Mesenchymal stem cell (in vitro differentiated cells and primary cell): ENCODE data around the gene MEIOB. TPM values are rescaled to one million over a fixed set of nuclear protein-coding genes. Genes with fewer than 3 reads are reported as not detected.
"Not testable (repeated sequence)": the region's sequence is repeated elsewhere in the genome, so short reads cannot be mapped to it uniquely, and the experiment has no call there.

Experiments used
- DNase-seq: peaks from one replicate; pipeline ENCODE4 v3.0.0-alpha.2; 2013
- H2AFZ ChIP-seq: one replicate; pipeline ENCODE4 v1.6.1; 2013; ENCODE audit warnings: low read depth, mild to moderate bottlenecking, control low read depth, inconsistent platforms, low read length, moderate library complexity
- H2AK5ac ChIP-seq: 2 replicates; pipeline ENCODE4 v1.6.1; 2013; ENCODE audit warnings: low read length, moderate library complexity, mild to moderate bottlenecking, inconsistent platforms; ENCODE audit not compliant: severe bottlenecking
- H2BK120ac ChIP-seq: one replicate; pipeline ENCODE4 v1.6.1; 2013; ENCODE audit warnings: low read depth, mild to moderate bottlenecking, inconsistent platforms, low read length, moderate library complexity
- H2BK12ac ChIP-seq, 2 experiments: one replicate each; pipeline ENCODE4 v1.6.1; 2013; ENCODE audit warnings: inconsistent platforms in 2 of 2, low read length in 2 of 2, mild to moderate bottlenecking in 2 of 2, moderate library complexity in 2 of 2, control low read depth in 1 of 2
- H2BK15ac ChIP-seq: one replicate; pipeline ENCODE4 v1.6.1; 2013; ENCODE audit warnings: mild to moderate bottlenecking, low read depth, inconsistent platforms; ENCODE audit not compliant: poor library complexity, severe bottlenecking
- H2BK5ac ChIP-seq: 2 replicates; pipeline ENCODE4 v1.6.1; 2013; ENCODE audit warnings: low read depth, mild to moderate bottlenecking, low read length, control low read depth, inconsistent platforms; ENCODE audit not compliant: poor library complexity, severe bottlenecking
- H3K14ac ChIP-seq, 2 experiments: one replicate each; pipeline ENCODE4 v1.6.1; 2013; ENCODE audit warnings: inconsistent platforms in 2 of 2, low read length in 2 of 2, control low read depth in 1 of 2, mild to moderate bottlenecking in 1 of 2, moderate library complexity in 1 of 2
- H3K18ac ChIP-seq, 2 experiments: one replicate each; pipeline ENCODE4 v1.6.1; 2013; ENCODE audit warnings: inconsistent platforms in 2 of 2, low read length in 2 of 2, control low read depth in 1 of 2, low read depth in 1 of 2, mild to moderate bottlenecking in 1 of 2
- H3K23ac ChIP-seq, 2 experiments: one replicate each; pipeline ENCODE4 v1.6.1; 2013; ENCODE audit warnings: inconsistent platforms in 2 of 2, low read length in 2 of 2, mild to moderate bottlenecking in 2 of 2, moderate library complexity in 2 of 2, control low read depth in 1 of 2
- H3K27ac ChIP-seq: 2 replicates; pipeline ENCODE4 v1.5.1; 2013; ENCODE audit warnings: mild to moderate bottlenecking, moderate library complexity, low read length, control low read depth, inconsistent platforms; ENCODE audit not compliant: poor library complexity, severe bottlenecking
- H3K27me3 ChIP-seq, 2 experiments: 2 replicates each; pipeline versions ENCODE4 v1.6.1 to v1.7.0; 2013; ENCODE audit warnings: low read length in 2 of 2, mild to moderate bottlenecking in 2 of 2, moderate library complexity in 2 of 2, control low read depth in 1 of 2, inconsistent platforms in 1 of 2; ENCODE audit not compliant: control insufficient read depth in 1 of 2, insufficient read depth in 1 of 2
- H3K36me3 ChIP-seq, 2 experiments: 2 replicates each; pipeline versions ENCODE4 v1.6.1 to v1.7.0; 2013; ENCODE audit warnings: low read length in 2 of 2, control low read depth in 1 of 2, inconsistent platforms in 1 of 2, low read depth in 1 of 2, mild to moderate bottlenecking in 1 of 2; ENCODE audit not compliant: insufficient read depth in 2 of 2, control insufficient read depth in 1 of 2
- H3K4ac ChIP-seq, 2 experiments: one replicate each; pipeline ENCODE4 v1.6.1; 2013; ENCODE audit warnings: inconsistent platforms in 2 of 2, low read length in 2 of 2, mild to moderate bottlenecking in 2 of 2, moderate library complexity in 2 of 2, control low read depth in 1 of 2, low read depth in 1 of 2
- H3K4me1 ChIP-seq: 2 replicates; pipeline ENCODE4 v1.6.1; 2013; ENCODE audit warnings: low read depth, low read length, control low read depth; ENCODE audit not compliant: control insufficient read depth, insufficient read depth
- H3K4me2 ChIP-seq: 2 replicates; pipeline ENCODE4 v1.6.1; 2013; ENCODE audit warnings: low read length, mild to moderate bottlenecking, inconsistent platforms; ENCODE audit not compliant: poor library complexity, severe bottlenecking
- H3K4me3 ChIP-seq, 2 experiments: 2 replicates each; pipeline versions ENCODE4 v1.5.1 to v1.7.0; 2013; ENCODE audit warnings: low read length in 2 of 2, mild to moderate bottlenecking in 2 of 2, control low read depth in 1 of 2, low read depth in 1 of 2; ENCODE audit not compliant: insufficient read depth in 1 of 2
- H3K79me1 ChIP-seq: replicated peaks from 2 replicates; pipeline ENCODE4 v1.6.1; 2013; ENCODE audit warnings: mild to moderate bottlenecking, control low read depth, low read length, inconsistent platforms; ENCODE audit not compliant: poor library complexity, severe bottlenecking
- H3K9ac ChIP-seq: 2 replicates; pipeline ENCODE4 v1.7.0; 2013; ENCODE audit warnings: mild to moderate bottlenecking, low read length, moderate library complexity
- H3K9me3 ChIP-seq: 2 replicates; pipeline ENCODE4 v1.7.0; 2013; ENCODE audit warnings: mild to moderate bottlenecking, low read length; ENCODE audit not compliant: control insufficient read depth
- H4K8ac ChIP-seq: one replicate; pipeline ENCODE4 v1.6.1; 2013; ENCODE audit warnings: inconsistent platforms, mild to moderate bottlenecking, low read length, moderate library complexity
- H4K91ac ChIP-seq: one replicate; pipeline ENCODE4 v1.6.1; 2013; ENCODE audit warnings: mild to moderate bottlenecking, low read length, inconsistent platforms
- WGBS: methylation state at CpG from one replicate; pipeline ENCODE4 v1.1.7; 2013; ENCODE audit warnings: mixed read lengths; 5-methylcytosine and 5-hydroxymethylcytosine counted together
- polyA plus RNA-seq, 2 experiments: library from polyadenylated mRNA; stranded (reverse); fragments of 200-250 nt; gene quantifications; one replicate each; pipeline ENCODE4 v1.2.3, GENCODE V29; 2013

The MEIOB gene, protein sequence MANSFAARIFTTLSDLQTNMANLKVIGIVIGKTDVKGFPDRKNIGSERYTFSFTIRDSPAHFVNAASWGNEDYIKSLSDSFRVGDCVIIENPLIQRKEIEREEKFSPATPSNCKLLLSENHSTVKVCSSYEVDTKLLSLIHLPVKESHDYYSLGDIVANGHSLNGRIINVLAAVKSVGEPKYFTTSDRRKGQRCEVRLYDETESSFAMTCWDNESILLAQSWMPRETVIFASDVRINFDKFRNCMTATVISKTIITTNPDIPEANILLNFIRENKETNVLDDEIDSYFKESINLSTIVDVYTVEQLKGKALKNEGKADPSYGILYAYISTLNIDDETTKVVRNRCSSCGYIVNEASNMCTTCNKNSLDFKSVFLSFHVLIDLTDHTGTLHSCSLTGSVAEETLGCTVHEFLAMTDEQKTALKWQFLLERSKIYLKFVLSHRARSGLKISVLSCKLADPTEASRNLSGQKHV
- not detected for polyA plus RNA-seq (2013, experiment 1 of 2)
- polyA plus RNA-seq (2013, experiment 2 of 2) = not detected

GRCh38 chr16:1871974-1872635, at the start of gene MEIOB:
Gene MEIOB (minus strand): TSS chr16:1872164. CDS start chr16:1868175, 3,989 bp downstream.
- Histone ChIP-seq H3K79me1 (no peaks in the 10 kb centered on the region), H3K9me3 (no peaks in the 10 kb centered on the region), H2BK5ac (no peak within 1 kb of the TSS), H3K14ac (peak within 1 kb of the TSS in 1 of 2 experiments; percentile 28), H4K91ac (no peak within 1 kb of the TSS), H2AK5ac (no peak within 1 kb of the TSS), H3K36me3 (no peaks in the 10 kb centered on the region), H3K4ac (no peak within 1 kb of the TSS), H3K23ac (no peak within 1 kb of the TSS), H3K27ac (peak within 1 kb of the TSS; percentile 18), H3K4me3 (peak within 1 kb of the TSS; percentile 23 to 36), H3K18ac (no peak within 1 kb of the TSS), H3K9ac (no peak within 1 kb of the TSS), H2BK120ac (no peak within 1 kb of the TSS), H4K8ac (peak within 1 kb of the TSS; percentile 37), H3K4me2 (peak within 1 kb of the TSS; percentile 77), H2AFZ (peak within 1 kb of the TSS; percentile 51), H2BK15ac (no peak within 1 kb of the TSS), H3K27me3 (peaks cover under 1 to 35% of the 10 kb centered on the region in 2 experiments), H3K4me1 (peaks cover 14% of the 10 kb centered on the region), H2BK12ac (no peak within 1 kb of the TSS)
- 11% methylated on average over 37 of the region's 68 CpGs for WGBS
- peak; percentile 39 for DNase-seq

DNA sequence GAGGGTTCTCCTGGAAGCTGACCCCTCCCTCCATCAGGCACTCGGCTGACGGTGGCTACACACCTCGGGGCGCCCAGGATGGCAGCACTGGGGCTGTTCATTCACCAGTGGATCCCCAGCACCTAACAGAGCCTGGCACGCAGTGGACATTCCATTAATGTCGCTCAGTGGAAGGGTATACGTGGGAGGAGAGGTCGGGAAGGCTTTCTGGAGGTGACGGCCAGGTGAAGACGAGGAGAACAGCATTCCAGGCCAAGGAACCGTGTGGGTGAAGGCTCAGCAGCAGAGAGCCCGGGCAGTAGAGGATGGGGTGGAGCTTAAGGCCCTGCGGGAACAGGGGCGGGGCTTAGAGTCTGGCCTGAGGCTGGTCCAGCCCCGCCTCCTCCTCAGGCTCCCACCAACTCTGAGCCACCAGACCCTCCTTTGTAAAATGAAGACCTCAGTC, 48.8 kb upstream of the MEIOB start:
- Histone ChIP-seq H4K91ac (no peak overlapping the region), H3K14ac (no peak overlapping the region), H2BK5ac (no peak overlapping the region), H2AK5ac (no peak overlapping the region), H3K36me3 (no peaks in the 10 kb centered on the region), H3K27me3 (peaks cover 77 to 82% of the 10 kb centered on the region in 2 experiments), H2AFZ (no peak overlapping the region), H3K4me2 (no peak overlapping the region), H3K23ac (no peak overlapping the region), H3K79me1 (no peaks in the 10 kb centered on the region), H3K18ac (no peak overlapping the region), H3K4ac (no peak overlapping the region), H2BK15ac (no peak overlapping the region), H3K27ac (no peak overlapping the region), H3K9me3 (no peaks in the 10 kb centered on the region), H2BK120ac (no peak overlapping the region), H2BK12ac (no peak overlapping the region), H3K4me1 (peaks cover 18% of the 10 kb centered on the region), H3K4me3 (no peak overlapping the region), H3K9ac (no peak overlapping the region), H4K8ac (no peak overlapping the region)
- peak; percentile 28 for DNase-seq
- WGBS = 12% methylated on average over 12 of the region's 15 CpGs

DNA sequence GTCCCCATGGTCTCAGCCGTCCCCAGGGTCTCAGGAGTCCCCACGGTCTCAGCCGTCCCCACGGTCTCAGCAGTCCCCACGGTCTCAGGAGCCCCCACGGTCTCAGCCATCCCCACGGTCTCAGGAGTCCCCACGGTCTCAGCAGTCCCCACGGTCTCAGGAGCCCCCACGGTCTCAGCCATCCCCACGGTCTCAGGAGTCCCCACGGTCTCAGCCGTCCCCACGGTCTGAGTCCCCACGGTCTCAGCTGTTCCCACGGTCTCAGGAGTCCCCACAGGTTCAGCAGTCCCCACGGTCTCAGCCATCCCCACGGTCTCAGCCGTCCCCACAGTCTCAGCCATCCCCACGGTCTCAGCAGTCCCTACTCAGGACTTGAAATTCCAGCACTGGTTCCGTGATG, 48.2 kb upstream of the MEIOB start:
- not testable (repeated sequence) for H3K4me3 ChIP-seq, H2BK120ac ChIP-seq, H2BK15ac ChIP-seq, DNase-seq, H3K4me2 ChIP-seq, H3K9ac ChIP-seq, H3K18ac ChIP-seq, H2AK5ac ChIP-seq, H4K91ac ChIP-seq, H3K14ac ChIP-seq, H2BK12ac ChIP-seq, H3K27ac ChIP-seq, H2AFZ ChIP-seq, H3K4ac ChIP-seq, H3K36me3 ChIP-seq, H3K79me1 ChIP-seq, H3K23ac ChIP-seq, H4K8ac ChIP-seq, H3K9me3 ChIP-seq, H2BK5ac ChIP-seq
- peaks cover 83 to 88% of the 10 kb centered on the region in 2 experiments for H3K27me3 ChIP-seq
- peaks cover 18% of the 10 kb centered on the region for H3K4me1 ChIP-seq
- WGBS = 75% methylated on average over 21 of the region's 21 CpGs
